ENCODE results near the gene BAZ2A. TPM values are rescaled to one million over a fixed set of nuclear protein-coding genes. Genes with fewer than 3 reads are reported as not detected.
A peak's percentile ranks its signal among the peaks of the same experiment; 100 is the strongest.

BAZ2A gene
- polyA plus RNA-seq, 1 donor (not counting 4 experiments of a cell fraction or from before 2014, with no cell fraction given) = 55.7 TPM

GRCh38 chr12:56601503-56601902, 28.6 kb downstream of the BAZ2A start:
- Histone ChIP-seq H2AFZ (ENCODE audit: control insufficient read depth, low read length) (no peak overlapping the region), H3K27me3 (ENCODE audit: control insufficient read depth, extremely low read depth, insufficient read depth, low read length) (no peaks in the 10 kb centered on the region), H3K27ac (ENCODE audit: control insufficient read depth, insufficient read depth, low read length) (no peak overlapping the region), H3K4me1 (ENCODE audit: control insufficient read depth, extremely low read depth, insufficient read depth, low read length) (no peaks in the 10 kb centered on the region), H3K9me3 (ENCODE audit: control insufficient read depth, low read depth, low read length) (no peaks in the 10 kb centered on the region), H3K9ac (ENCODE audit: control insufficient read depth, extremely low read depth, insufficient read depth, low read length) (no peak overlapping the region), H3K79me2 (ENCODE audit: control insufficient read depth, insufficient read depth, low read length) (no peaks in the 10 kb centered on the region), H4K20me1 (ENCODE audit: control insufficient read depth, extremely low read depth, insufficient read depth, low read length) (no peaks in the 10 kb centered on the region), H3K4me2 (ENCODE audit: control insufficient read depth, extremely low read depth, insufficient read depth, low read depth, low read length) (no peak overlapping the region), H3K36me3 (ENCODE audit: control insufficient read depth in 2 of 2, extremely low read depth in 1 of 2, insufficient read depth in 2 of 2, low read length in 2 of 2) (peaks cover 57 to 64% of the 10 kb centered on the region in 2 experiments), H3K4me3 (ENCODE audit: control insufficient read depth in 2 of 3, extremely low read depth in 1 of 3, insufficient read depth in 2 of 3, low read depth in 1 of 3, low read length in 3 of 3) (no peak overlapping the region), H3K9me1 (ENCODE audit: control insufficient read depth, extremely low read depth, insufficient read depth, low read length) (no peaks in the 10 kb centered on the region)
- dilution Hi-C loops (cut with MboI; ENCODE audit: extremely low pct_ligation_motif_present, low sequenced_read_pairs) = no loop called here
- DNase-seq (ENCODE audit: low read depth, low spot score) = no peak
- FAIRE-seq = no peak
- TF ChIP-seq, protein P1, sequence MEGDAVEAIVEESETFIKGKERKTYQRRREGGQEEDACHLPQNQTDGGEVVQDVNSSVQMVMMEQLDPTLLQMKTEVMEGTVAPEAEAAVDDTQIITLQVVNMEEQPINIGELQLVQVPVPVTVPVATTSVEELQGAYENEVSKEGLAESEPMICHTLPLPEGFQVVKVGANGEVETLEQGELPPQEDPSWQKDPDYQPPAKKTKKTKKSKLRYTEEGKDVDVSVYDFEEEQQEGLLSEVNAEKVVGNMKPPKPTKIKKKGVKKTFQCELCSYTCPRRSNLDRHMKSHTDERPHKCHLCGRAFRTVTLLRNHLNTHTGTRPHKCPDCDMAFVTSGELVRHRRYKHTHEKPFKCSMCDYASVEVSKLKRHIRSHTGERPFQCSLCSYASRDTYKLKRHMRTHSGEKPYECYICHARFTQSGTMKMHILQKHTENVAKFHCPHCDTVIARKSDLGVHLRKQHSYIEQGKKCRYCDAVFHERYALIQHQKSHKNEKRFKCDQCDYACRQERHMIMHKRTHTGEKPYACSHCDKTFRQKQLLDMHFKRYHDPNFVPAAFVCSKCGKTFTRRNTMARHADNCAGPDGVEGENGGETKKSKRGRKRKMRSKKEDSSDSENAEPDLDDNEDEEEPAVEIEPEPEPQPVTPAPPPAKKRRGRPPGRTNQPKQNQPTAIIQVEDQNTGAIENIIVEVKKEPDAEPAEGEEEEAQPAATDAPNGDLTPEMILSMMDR (optimal IDR thresholded peaks at IDR 0.05 in 1 of 3, IDR thresholded peaks at IDR 0.05 in 1 of 3, conservative IDR thresholded peaks at IDR 0.05 in 1 of 3; ENCODE audit: extremely low read depth in 1 of 3, insufficient read depth in 2 of 3, low read length in 3 of 3) = peak in 1 of 3 experiments; percentile 42
- no peak for TF ChIP-seq EZH2 (IDR thresholded peaks at IDR 0.05; ENCODE audit: low read length)

- DNase-seq (ENCODE audit: low read depth, low spot score) (no peak), FAIRE-seq (no peak)
- Histone ChIP-seq H3K27me3 (ENCODE audit: control insufficient read depth, extremely low read depth, insufficient read depth, low read length) (no peaks in the 10 kb centered on the region), H3K27ac (ENCODE audit: control insufficient read depth, insufficient read depth, low read length) (no peak overlapping the region), H2AFZ (ENCODE audit: control insufficient read depth, low read length) (no peak overlapping the region), H3K4me2 (ENCODE audit: control insufficient read depth, extremely low read depth, insufficient read depth, low read depth, low read length) (no peak overlapping the region), H3K9ac (ENCODE audit: control insufficient read depth, extremely low read depth, insufficient read depth, low read length) (no peak overlapping the region), H3K4me1 (ENCODE audit: control insufficient read depth, extremely low read depth, insufficient read depth, low read length) (no peaks in the 10 kb centered on the region), H4K20me1 (ENCODE audit: control insufficient read depth, extremely low read depth, insufficient read depth, low read length) (no peaks in the 10 kb centered on the region), H3K9me3 (ENCODE audit: control insufficient read depth, low read depth, low read length) (no peaks in the 10 kb centered on the region), H3K79me2 (ENCODE audit: control insufficient read depth, insufficient read depth, low read length) (no peaks in the 10 kb centered on the region), H3K4me3 (ENCODE audit: control insufficient read depth in 2 of 3, extremely low read depth in 1 of 3, insufficient read depth in 2 of 3, low read depth in 1 of 3, low read length in 3 of 3) (no peak overlapping the region), H3K9me1 (ENCODE audit: control insufficient read depth, extremely low read depth, insufficient read depth, low read length) (no peaks in the 10 kb centered on the region), H3K36me3 (ENCODE audit: control insufficient read depth in 2 of 2, extremely low read depth in 1 of 2, insufficient read depth in 2 of 2, low read length in 2 of 2) (peaks cover 55 to 63% of the 10 kb centered on the region in 2 experiments)
- TF ChIP-seq, protein P1 (optimal IDR thresholded peaks at IDR 0.05 in 1 of 3, IDR thresholded peaks at IDR 0.05 in 1 of 3, conservative IDR thresholded peaks at IDR 0.05 in 1 of 3; ENCODE audit: extremely low read depth in 1 of 3, insufficient read depth in 2 of 3, low read length in 3 of 3) = no peak
- no peak for TF ChIP-seq EZH2 (IDR thresholded peaks at IDR 0.05; ENCODE audit: low read length)
- dilution Hi-C loops (cut with MboI; ENCODE audit: extremely low pct_ligation_motif_present, low sequenced_read_pairs) = no loop called here
Measured at GRCh38 chr12:56600753-56601152, 29.4 kb downstream of the BAZ2A start.
